Choroid plexus epithelial cell (primary cell): Measurements from ENCODE around the gene UTY.
"Not testable (repeated sequence)": the region's sequence is repeated elsewhere in the genome, so short reads cannot be mapped to it uniquely, and the experiment has no call there.

Source experiments
- DNase-seq: peaks from one replicate; pipeline ENCODE4 v3.0.0-alpha.2; 2010; ENCODE audit warnings: low read depth
- H3K4me3 ChIP-seq: 2 replicates; pipeline ENCODE4 v1.5.1; 2011; ENCODE audit warnings: low read depth, mild to moderate bottlenecking, control low read depth, low read length, moderate library complexity
- CTCF ChIP-seq: conservative IDR thresholded peaks from 2 replicates; pipeline ENCODE4 v1.5.1; 2011; ENCODE audit warnings: low read depth, mild to moderate bottlenecking, control low read depth, inconsistent platforms, low read length, moderate library complexity

Gene UTY

DNA sequence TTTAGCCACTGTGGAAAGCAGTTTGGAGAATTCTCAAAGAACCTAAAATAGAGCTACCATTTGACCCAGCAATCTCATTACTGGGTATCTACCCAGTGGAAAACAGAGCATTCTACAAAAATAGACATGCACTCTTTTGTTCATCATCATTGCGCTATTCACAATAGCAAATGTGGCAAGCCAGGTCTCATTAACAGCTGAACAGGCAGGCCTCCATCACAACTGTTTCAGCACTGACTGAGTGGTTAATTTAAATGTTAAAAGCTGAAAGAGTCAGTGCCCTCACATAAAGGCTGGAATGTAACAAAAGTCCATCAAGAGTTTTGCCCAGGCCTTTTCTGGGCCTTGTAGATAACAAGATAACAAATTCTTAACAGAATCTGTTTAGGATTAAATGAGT lies 166.9 kb downstream of the UTY start:
- no peak overlapping the region for H3K4me3 ChIP-seq
- no peak for TF ChIP-seq CTCF
- no peak for DNase-seq

- DNase-seq, result no peak
- no peak overlapping the region for H3K4me3 ChIP-seq
- TF ChIP-seq CTCF, result no peak
Observed at GRCh38 chrY:13307959-13308358, 171.9 kb downstream of the UTY start.

DNA sequence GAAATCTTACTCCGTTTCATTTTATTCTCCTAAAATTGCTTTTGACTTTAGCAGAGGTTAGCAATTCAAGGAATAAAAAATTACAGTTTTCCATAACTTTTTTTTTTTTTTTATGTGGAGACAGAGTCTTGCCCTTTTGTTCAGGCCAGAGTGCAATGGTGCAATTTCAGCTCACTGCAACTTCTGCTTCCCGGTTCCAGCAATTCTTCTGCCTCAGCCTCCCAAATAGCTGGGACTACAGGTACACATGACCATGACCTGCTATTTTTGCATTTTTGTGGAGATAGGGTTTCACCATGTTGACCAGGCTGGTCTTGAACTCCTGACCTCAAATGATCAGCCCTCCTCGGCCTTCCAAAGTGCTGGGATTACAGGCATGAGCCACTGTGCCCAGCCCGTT lies 179.0 kb downstream of the UTY start:
- no peak for DNase-seq
- TF ChIP-seq CTCF, result no peak
- no peak overlapping the region for H3K4me3 ChIP-seq

- no peak for DNase-seq
- no peak for TF ChIP-seq CTCF
- no peak overlapping the region for H3K4me3 ChIP-seq
Observed at GRCh38 chrY:13299411-13299810, 180.4 kb downstream of the UTY start.

GRCh38 chrY:13296176-13296890 lies 183.5 kb downstream of the UTY start:
- no peak overlapping the region for H3K4me3 ChIP-seq
- no peak for DNase-seq
- no peak for TF ChIP-seq CTCF

- TF ChIP-seq CTCF, result no peak
Observed at GRCh38 chrY:13295026-13295425, 184.8 kb downstream of the UTY start.

DNA sequence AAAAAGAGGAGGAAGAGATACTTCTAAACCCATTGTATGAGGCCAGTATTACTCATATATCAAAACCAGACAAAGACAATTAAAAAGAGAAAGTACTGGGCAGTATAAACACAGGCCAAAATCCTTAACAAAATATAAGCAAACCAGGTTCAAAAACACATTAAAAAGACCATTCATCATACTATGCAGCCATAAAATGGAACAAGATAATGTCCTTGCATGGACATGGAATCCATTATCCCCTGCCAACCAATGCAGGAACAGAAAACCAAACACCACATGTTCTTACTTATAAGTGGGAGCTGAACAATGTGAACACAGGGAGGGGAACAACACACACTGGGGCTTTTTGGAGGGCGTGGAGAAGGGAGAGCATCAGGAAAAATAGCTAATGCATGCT lies 188.6 kb downstream of the UTY start:
- no peak overlapping the region for H3K4me3 ChIP-seq
- TF ChIP-seq CTCF, result no peak
- no peak for DNase-seq

More at GRCh38 chrY:13295026-13295425, 184.8 kb downstream of the UTY start:
- H3K4me3 ChIP-seq, result no peak overlapping the region
- peak; percentile 33 for DNase-seq

DNA sequence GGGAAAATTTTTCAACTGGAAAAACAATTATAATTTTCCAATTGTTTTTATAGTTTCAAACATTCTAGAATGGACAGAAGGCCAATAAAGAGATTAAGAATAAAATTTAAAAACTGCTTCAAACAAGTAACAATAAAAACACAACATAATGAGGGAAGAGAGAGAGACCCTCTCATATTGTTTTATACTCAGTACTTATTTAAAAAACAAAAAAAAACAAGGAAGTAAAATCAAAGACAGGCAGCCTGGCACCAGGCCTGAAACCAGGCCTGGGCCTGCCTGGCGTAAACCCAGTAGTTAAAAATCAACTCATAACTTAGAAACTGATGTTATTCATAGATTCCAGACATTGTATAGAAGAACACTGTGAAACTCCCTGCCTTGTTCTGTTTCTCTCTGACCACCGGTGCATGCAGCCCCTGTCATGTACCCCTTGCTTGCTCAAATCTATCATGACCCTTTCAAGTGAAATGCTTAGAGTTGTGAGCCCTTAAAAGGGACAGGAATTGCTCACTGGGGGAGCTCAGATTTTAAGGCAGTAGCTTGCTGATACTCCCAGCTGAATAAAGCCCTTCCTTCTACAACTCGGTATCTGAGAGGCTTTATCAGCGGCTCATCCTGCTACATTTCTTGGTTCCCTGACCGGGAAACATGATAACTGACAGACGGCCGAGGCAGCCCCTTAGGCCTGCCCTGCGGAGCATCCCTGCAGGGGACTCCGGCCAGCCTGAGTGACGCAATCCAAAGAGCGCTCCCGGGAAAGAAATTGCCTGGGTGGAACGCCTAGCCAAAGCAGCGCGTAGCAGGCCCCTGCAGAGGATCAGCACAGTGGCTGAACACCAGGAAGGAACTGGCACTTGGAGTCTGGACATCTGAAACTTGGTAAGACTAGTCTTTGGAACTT lies 197.4 kb downstream of the UTY start:
- DNase-seq, result peak; percentile 48
- not testable (repeated sequence) for H3K4me3 ChIP-seq
